GM12878 (cell line): ENCODE measurements around the gene DGKI. TPM values are rescaled to one million over a fixed set of nuclear protein-coding genes. Genes with fewer than 3 reads are reported as not detected.

Source experiments
- ATAC-seq: fragments of 200-7000 bp; cut with Tn5 transposase; 3 replicates; pipeline ENCODE4 v1.9.1; 2020; ENCODE audit warnings: mild to moderate bottlenecking, moderate library complexity
- BruUV-seq: library from RNA; stranded (reverse); fragments of 400-500 nt; replicated peaks from 2 replicates; lab custom pipeline; 2021; lab: Mats Ljungman, UMichigan
- CTCF ChIA-PET: fragments of 300-600 bp; sonication (Branson Sonifier 250); formaldehyde crosslinking; extraction: SDS; loops from one replicate; lab custom pipeline; 2021; ENCODE audit warnings: inconsistent platforms; lab: Yijun Ruan, JAX
- POLR2A ChIA-PET: fragments of 350-600 bp; formaldehyde crosslinking; extraction: SDS; loops from one replicate; lab custom pipeline; 2021; ENCODE audit warnings: inconsistent platforms; lab: Charles Lee
- RAD21 ChIA-PET: fragments of 300-600 bp; sonication (Branson Sonifier 250); formaldehyde crosslinking; loops from one replicate; lab custom pipeline; 2023; ENCODE audit warnings: antibody characterized with exemption; ENCODE audit not compliant: unreplicated experiment; lab: Charles Lee
- SMC1A ChIA-PET: fragments of 300-600 bp; sonication (Branson Sonifier 250); formaldehyde crosslinking; loops from one replicate; lab custom pipeline; 2023; ENCODE audit not compliant: unreplicated experiment, uncharacterized antibody; lab: Charles Lee
- DNase-seq: peaks from one replicate; pipeline ENCODE4 v3.0.0-alpha.2; 2011; ENCODE audit warnings: low read depth, low spot score
- FAIRE-seq: peaks from 3 replicates; lab custom pipeline; 2011; peaks lifted over from hg19 to GRCh38; lab: Jason Lieb, UNC
- H2AFZ ChIP-seq: 2 replicates; pipeline ENCODE4 v1.6.0; 2011; ENCODE audit warnings: low read depth, low read length, control low read depth; ENCODE audit not compliant: control insufficient read depth
- H3K27ac ChIP-seq: 2 replicates; pipeline ENCODE4 v1.5.1; 2011; ENCODE audit warnings: control low read depth; ENCODE audit not compliant: control insufficient read depth, insufficient read depth
- H3K27me3 ChIP-seq, 2 experiments: replicated peaks in 1 of 2; 2 replicates each; pipeline versions ENCODE4 v1.6.0 to v1.6.1; 2011; ENCODE audit warnings: low read length in 1 of 2; ENCODE audit not compliant: control insufficient read depth in 2 of 2, insufficient read depth in 2 of 2
- H3K36me3 ChIP-seq, 2 experiments: 2 replicates each; pipeline ENCODE4 v1.5.1; 2011; ENCODE audit warnings: low read length in 1 of 2; ENCODE audit not compliant: control insufficient read depth in 2 of 2, insufficient read depth in 2 of 2
- H3K4me1 ChIP-seq: 2 replicates; pipeline ENCODE4 v1.6.1; 2011; ENCODE audit warnings: mild to moderate bottlenecking, low read length, moderate library complexity, mixed read lengths; ENCODE audit not compliant: control insufficient read depth, insufficient read depth
- H3K4me2 ChIP-seq: 2 replicates; pipeline ENCODE4 v1.6.0; 2011; ENCODE audit warnings: control low read depth; ENCODE audit not compliant: control insufficient read depth, insufficient read depth
- H3K4me3 ChIP-seq: fragments of 200-600 bp; sonication (generic); 2 replicates; pipeline ENCODE4 v1.5.1; 2016
- H3K79me2 ChIP-seq: 2 replicates; pipeline ENCODE4 v1.6.0; 2011; ENCODE audit warnings: low read length; ENCODE audit not compliant: control insufficient read depth, insufficient read depth
- H3K9ac ChIP-seq: 2 replicates; pipeline ENCODE4 v1.8.0; 2011; ENCODE audit warnings: low read length, control low read depth, mixed read lengths; ENCODE audit not compliant: control insufficient read depth, insufficient read depth
- H3K9me3 ChIP-seq: replicated peaks from 3 replicates; pipeline ENCODE4 v1.5.1; 2011; ENCODE audit warnings: mild to moderate bottlenecking, low read length; ENCODE audit not compliant: control insufficient read depth, insufficient read depth
- H4K20me1 ChIP-seq: 2 replicates; pipeline ENCODE4 v1.6.0; 2011; ENCODE audit not compliant: control insufficient read depth, insufficient read depth
- KAT2A ChIP-seq: conservative IDR thresholded peaks from 2 replicates; pipeline ENCODE4 v1.6.1; 2011; ENCODE audit warnings: low read depth, low read length; ENCODE audit not compliant: control insufficient read depth
- KDM1A ChIP-seq: fragments of 200-600 bp; sonication (generic); IDR thresholded peaks from 2 replicates; pipeline ENCODE4 v1.6.1; 2016; ENCODE audit warnings: borderline replicate concordance
- MLLT1 ChIP-seq: fragments of 450-650 bp; IDR thresholded peaks from 2 replicates; pipeline ENCODE4 v1.6.1; 2016; ENCODE audit warnings: mild to moderate bottlenecking
- NR2F1 ChIP-seq: fragments of 450-650 bp; conservative IDR thresholded peaks from 2 replicates; pipeline ENCODE4 v1.6.1; 2017; ENCODE audit warnings: mild to moderate bottlenecking
- RB1 ChIP-seq: fragments of 450-650 bp; formaldehyde crosslinking; IDR thresholded peaks from 2 replicates; pipeline ENCODE4 v1.6.1; 2017; ENCODE audit warnings: mild to moderate bottlenecking, borderline replicate concordance
- WGBS: methylation state at CpG from one replicate; pipeline ENCODE4 v1.1.6; 2016; ENCODE audit warnings: low lambda C conversion rate; ENCODE audit not compliant: insufficient replicate concordance, insufficient coverage; ENCODE audit errors: missing lambda C conversion rate; 5-methylcytosine and 5-hydroxymethylcytosine counted together
- in situ Hi-C: fragments of 300-500 bp; cut with MboI; formaldehyde crosslinking; loops from 9 replicates; pipeline ENCODE4 v1.14.3; 2018; ENCODE audit warnings: mixed read lengths
- intact Hi-C: fragments of 100-400 bp; cut with micrococcal nuclease; formaldehyde crosslinking; loops from one replicate; pipeline ENCODE4 v1.14.2; 2022; ENCODE audit not compliant: unreplicated experiment
- polyA plus RNA-seq, 11 experiments: library from polyadenylated mRNA; depleted of rRNA in 4 of 11; unstranded in 6 of 11; stranded (reverse) in 5 of 11; fragments of >200 nt; fragmentation: Nextera tagmentation in 4 of 11; fragmentation: Illumina TruSeq in 1 of 11; extraction: Ambion mirVana in 4 of 11; extraction: Trizol in 1 of 11; gene quantifications; 1 replicate in 1 of 11; 2 replicates in 10 of 11; pipeline versions ENCODE4 v1.2.1 to v1.2.3, GENCODE V29; 2011 to 2016; ENCODE audit warnings: inconsistent platforms in 2 of 11, missing spikeins in 2 of 11, low read depth in 1 of 11
- total RNA-seq, 4 experiments: library from RNA; depleted of rRNA in 3 of 4; stranded (reverse); fragments of >200 nt in 3 of 4; fragmentation: Illumina TruSeq in 1 of 4; extraction: Trizol in 1 of 4; gene quantifications; 2 replicates each; pipeline versions ENCODE4 v1.2.1 to v1.2.3, GENCODE V29; 2013 to 2021

Gene DGKI
- total and polyA plus RNA-seq, 10 of the 15 experiments (the other 5 are each of a cell fraction or from before 2014, with no cell fraction given): 10.4 to 37.1 (median 22.1) TPM

GRCh38 chr7:137674048-137674447 lies 172.7 kb downstream of the DGKI start:
- POLR2A ChIA-PET: interaction anchor here (1.3 to 1.4 kb wide), 2 partner anchors 13 to 56 kb away, joined by 3 to 4 read pairs; no protein-coding TSS in a partner anchor
- FAIRE-seq: no peak
- H2AFZ ChIP-seq: no peak overlapping the region
- in situ Hi-C loops: no loop called here
- TF ChIP-seq KAT2A (no peak), KDM1A (no peak)
- TF ChIP-seq, all 136 proteins: peak for 0
- RAD21 ChIA-PET: interaction anchor here (1.0 to 2.9 kb wide), 4 partner anchors 18 to 221 kb away, joined by 3 to 11 read pairs (median 8); no protein-coding TSS in a partner anchor
- no peak overlapping the region for H3K4me2 ChIP-seq
- DNase-seq: no peak
- H3K27me3 ChIP-seq: no peaks in the 10 kb centered on the region
- BruUV-seq: no TSS peak
- no peak overlapping the region for H3K27ac ChIP-seq
- CTCF ChIA-PET: interaction anchor here (0.7 to 2.6 kb wide), 7 partner anchors 13 to 68 kb away, joined by 3 to 14 read pairs (median 4); no protein-coding TSS in a partner anchor
- H4K20me1 ChIP-seq: no peaks in the 10 kb centered on the region
- H3K4me1 ChIP-seq: 0 out of 2 replicates have a peak, but pooled peaks cover 2% of the 10 kb centered on the region
- ATAC-seq: no peak
- SMC1A ChIA-PET: interaction anchor here (1.0 to 4.7 kb wide), 12 partner anchors 8 to 221 kb away, joined by 3 to 32 read pairs (median 4); no protein-coding TSS in a partner anchor
- H3K79me2 ChIP-seq: no peaks in the 10 kb centered on the region
- H3K36me3 ChIP-seq: no peaks in the 10 kb centered on the region
- no peak overlapping the region for H3K9ac ChIP-seq
- no peak overlapping the region for H3K4me3 ChIP-seq
- intact Hi-C loops: no loop called here
- 77% methylated on average over 3 of the region's 3 CpGs for WGBS
- no peaks in the 10 kb centered on the region for H3K9me3 ChIP-seq

- H3K27me3 ChIP-seq: no peaks in the 10 kb centered on the region
- TF ChIP-seq MLLT1 (peak; percentile 78), RB1 (no peak), NR2F1 (no peak)
- 0 out of 2 replicates have a peak, but pooled peaks cover 2% of the 10 kb centered on the region for H3K4me1 ChIP-seq
- H3K9me3 ChIP-seq: no peaks in the 10 kb centered on the region
- H3K36me3 ChIP-seq: no peaks in the 10 kb centered on the region
- intact Hi-C loops: no loop called here
- no peak; the same call in 2 of the 3 replicates for ATAC-seq
- DNase-seq: no peak
- no peak overlapping the region for H3K27ac ChIP-seq
- in situ Hi-C loops: no loop called here
- ChIA-PET RAD21 (interaction anchor here (0.8 to 8.7 kb wide), 19 partner anchors 10 to 339 kb away, joined by 3 to 141 read pairs (median 6); no protein-coding TSS in a partner anchor), SMC1A (interaction anchor here (1.1 to 7.7 kb wide), 28 partner anchors 7 to 330 kb away, joined by 3 to 140 read pairs (median 6); partner anchors contain the start of gene CREB3L2), POLR2A (interaction anchor here (0.7 to 5.6 kb wide), 12 partner anchors 11 to 329 kb away, joined by 3 to 27 read pairs (median 6); no protein-coding TSS in a partner anchor), CTCF (interaction anchor here (1.1 to 5.9 kb wide), 6 partner anchors 12 to 222 kb away, joined by 3 to 72 read pairs (median 10); no protein-coding TSS in a partner anchor)
- no peaks in the 10 kb centered on the region for H4K20me1 ChIP-seq
- no peak overlapping the region for H3K4me2 ChIP-seq
- no TSS peak for BruUV-seq
- no peak overlapping the region for H3K9ac ChIP-seq
- FAIRE-seq: no peak
- no peaks in the 10 kb centered on the region for H3K79me2 ChIP-seq
- H2AFZ ChIP-seq: no peak overlapping the region
- 81% methylated on average over 5 of the region's 5 CpGs for whole genome bisulfite sequencing
- no peak overlapping the region for H3K4me3 ChIP-seq
Observed at GRCh38 chr7:137671920-137672319, 174.9 kb downstream of the DGKI start.
